Right kidney (tissue), 1 donor: Measurements from ENCODE around the gene MYORG.
A peak's percentile ranks its signal among the peaks of the same experiment; 100 is the strongest.

ENCODE experiments used
- DNase-seq: peaks from one replicate; pipeline ENCODE4 v3.0.0-alpha.2; 2016

Gene MYORG

DNA sequence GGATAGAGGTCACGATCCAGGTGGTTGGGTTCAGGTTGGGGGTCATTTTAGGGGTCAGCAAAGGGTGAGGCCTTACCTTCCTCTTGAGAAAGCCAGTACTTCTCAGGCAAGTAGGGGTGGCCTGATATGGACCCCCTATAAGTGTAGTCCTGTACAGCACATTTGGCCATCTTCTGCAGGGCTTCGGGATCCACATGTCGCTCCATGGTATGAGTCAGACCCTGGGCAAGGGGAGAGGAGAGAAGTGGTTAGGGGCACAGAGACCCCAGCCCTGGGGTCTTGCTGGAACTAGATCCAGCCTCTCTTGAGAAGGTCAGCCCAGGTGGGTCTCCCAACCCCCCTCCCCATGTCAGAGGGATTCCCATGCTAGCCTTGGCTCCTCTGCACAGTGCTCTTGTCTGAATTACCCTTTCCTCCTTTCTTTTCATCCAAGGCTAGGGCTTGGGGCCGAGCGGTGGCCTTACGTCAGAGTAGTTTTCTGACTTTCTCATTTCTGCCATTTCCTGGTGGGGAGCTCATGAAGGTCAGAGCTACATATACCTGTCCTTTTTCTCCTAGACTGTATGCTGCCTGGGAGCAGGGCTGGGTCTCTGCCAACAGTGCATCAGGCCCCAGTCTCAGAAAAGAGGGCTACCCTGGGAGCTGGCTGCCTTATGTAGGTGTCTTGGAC lies 9.0 kb upstream of the MYORG start:
- DNase-seq: no peak

DNA sequence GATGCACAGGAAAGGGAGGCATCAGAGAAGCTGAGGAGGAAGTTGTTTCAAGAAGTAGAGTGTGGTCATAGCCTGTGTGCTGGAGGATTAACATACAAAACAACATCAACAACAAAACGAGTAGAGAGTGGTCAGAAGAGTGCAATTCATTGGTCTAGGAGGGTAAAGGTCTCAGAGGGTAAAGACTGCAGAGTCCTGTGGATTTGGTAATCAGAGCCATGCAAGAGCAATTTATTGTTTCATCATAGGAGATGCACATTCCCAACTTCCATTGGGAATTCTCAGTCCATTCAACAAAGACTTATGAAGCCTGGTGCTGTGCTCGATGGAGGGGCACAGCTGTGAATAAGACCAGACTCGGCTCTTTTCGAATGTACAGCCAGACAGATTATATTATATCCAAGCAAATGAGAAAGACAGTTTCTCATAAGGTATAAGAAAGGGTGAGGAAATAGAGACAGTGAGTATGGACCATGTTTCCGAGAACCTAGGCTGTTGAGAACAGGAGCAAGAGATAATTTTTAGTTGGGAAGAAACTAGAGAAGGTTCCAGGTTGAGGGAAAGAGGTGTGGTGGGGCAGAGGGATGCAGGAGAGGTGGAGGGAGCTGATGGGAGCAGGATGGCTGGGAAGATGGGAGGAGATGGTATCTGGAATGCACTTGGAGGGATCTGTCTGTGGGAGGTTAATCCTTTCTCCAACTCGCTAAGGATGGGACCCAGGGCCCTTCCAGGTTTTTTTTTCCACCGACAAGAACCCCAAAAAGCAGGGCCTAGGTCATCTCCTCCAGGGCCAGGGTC lies 7.9 kb upstream of the MYORG start:
- no peak for DNase-seq

DNA sequence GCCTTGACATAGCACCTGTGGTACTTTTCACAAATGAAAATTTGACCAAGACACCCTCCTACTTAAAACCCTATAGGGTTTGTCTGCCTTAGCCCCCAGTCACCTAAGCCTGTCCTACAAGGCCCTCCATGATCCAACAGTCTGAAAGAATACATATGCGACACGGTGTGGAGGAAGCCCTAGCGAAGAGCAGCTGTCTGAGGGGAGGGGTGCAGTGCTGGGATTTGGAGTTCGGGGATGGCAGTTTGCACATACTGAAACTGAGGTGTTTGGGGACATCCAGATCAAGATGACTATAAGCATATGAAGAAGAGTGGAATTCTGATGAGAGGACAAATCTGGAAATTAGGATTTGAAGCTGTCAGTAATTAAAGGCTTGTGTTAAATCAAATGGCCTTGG lies 7.2 kb upstream of the MYORG start:
- no peak for DNase-seq

DNA sequence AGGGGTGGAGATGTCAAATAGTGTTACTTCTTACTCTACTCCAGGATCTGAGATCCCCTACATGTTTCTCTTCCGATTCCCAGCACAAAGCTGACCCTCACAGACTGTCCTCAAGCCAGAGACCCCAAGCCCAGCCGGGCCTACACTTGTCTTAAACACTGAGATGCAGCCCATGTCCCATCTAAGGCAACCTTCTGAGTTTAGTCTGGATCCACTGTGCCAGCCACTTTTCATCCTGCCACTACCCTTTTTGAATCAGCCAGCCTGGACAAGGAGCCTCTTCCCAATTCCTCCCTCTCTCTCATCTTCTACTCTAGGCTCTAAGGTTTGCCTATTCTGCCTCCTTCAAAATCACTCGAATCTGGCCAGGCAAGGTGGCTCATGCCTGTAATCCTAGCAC lies 6.2 kb upstream of the MYORG start:
- DNase-seq: no peak

DNA sequence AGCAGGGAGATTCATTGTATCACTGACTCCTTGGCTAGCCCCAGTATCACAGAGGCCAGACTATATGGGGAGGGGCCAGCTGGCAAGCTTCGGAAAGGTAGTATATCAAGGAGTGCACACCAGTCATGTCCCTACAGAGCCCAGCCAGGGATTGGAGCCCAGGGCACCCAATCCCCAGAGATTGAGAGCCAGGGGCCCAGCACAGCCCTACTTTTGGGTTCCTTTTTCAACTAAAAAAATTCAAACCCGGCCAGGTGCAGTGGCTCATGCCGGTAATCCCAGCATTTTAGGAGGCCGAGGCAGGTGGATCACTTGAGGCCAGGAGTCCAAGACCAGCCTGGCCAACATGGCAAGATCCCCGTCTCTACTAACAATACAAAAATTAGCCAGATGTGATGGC lies 5.4 kb upstream of the MYORG start:
- DNase-seq: no peak

DNA sequence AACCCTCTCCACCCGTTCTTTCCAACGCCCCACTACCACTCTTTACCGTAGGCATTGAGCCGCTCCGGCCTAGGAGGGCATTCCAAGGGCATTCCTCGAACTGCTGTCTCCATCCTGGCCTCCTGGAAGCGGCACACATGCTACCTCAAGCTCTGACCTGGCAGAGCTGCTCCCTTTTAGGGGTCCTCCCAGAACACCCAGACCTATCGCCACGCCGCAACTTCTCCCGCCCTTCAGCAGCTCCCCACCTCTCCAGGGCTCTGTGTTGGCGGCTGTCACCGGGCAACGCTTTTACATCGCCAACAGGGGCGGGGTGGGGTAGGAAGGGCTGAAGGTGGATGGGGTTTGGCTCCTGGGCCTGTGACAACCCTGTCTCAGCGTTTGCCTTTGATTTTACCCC lies 4.6 kb upstream of the MYORG start:
- no peak for DNase-seq

DNA sequence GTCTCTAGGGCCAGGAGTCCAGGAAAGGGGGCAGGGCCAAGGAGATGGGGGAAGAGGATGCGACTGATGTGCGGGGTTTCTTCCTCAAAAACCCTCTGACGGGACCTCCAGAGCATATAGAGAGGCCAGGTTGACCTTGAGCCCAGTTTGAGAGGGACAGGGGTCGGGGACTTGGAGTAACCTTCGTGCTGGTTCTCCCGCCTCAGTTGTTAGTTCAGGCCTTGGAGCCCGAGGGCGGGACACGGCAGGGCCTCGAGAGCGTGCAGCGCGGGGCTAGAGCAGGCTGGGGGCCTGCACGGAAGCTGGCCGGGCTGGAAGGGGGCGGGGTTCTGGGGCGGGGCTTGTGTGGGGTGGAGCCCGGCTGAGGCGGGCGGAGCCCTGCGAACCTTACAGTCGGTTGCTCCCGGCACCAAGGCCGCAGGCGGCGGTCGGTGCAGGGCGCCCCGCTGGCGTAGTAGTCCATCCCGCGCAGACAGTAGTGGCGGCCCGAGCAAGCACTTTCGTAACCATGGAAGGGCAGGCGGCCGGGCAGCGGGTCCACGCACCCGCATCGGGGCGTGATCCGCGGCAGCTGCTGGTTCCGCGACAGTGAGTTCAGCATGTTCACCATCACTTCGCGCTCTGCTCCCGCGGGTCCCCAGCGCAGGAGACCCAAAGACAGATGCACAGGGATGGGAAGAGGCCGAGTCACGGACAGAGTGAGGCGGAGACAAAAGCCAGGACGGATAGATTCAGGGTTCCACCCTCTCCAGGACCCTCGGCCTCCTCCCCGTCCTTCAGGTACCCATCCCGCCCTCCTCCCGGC lies 4.0 kb upstream of the MYORG start:
- DNase-seq: peak; percentile 78

DNA sequence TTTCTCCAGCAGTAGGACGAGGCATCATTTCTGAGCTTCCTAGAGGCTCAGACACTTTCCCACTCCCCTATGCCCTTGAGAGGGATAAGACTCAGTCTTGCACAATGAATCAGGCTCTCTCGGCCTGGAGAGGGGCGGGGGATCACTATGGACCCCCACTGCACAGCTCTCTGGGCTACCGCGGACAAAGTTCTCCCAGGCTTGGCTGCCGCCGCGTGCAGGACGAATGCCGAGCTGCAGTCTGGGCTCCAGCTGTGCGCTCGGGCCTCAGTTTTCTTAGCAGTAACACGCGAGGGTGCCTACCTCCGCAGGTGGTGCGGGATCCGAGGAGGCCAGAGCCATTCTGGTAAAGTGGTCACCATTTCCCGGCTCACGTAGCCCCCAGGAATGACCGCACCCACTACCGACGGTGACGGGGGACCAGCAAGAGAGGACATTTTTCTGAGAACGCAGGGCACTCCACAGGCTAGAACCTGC lies 3.4 kb upstream of the MYORG start:
- DNase-seq: peak; percentile 60

DNA sequence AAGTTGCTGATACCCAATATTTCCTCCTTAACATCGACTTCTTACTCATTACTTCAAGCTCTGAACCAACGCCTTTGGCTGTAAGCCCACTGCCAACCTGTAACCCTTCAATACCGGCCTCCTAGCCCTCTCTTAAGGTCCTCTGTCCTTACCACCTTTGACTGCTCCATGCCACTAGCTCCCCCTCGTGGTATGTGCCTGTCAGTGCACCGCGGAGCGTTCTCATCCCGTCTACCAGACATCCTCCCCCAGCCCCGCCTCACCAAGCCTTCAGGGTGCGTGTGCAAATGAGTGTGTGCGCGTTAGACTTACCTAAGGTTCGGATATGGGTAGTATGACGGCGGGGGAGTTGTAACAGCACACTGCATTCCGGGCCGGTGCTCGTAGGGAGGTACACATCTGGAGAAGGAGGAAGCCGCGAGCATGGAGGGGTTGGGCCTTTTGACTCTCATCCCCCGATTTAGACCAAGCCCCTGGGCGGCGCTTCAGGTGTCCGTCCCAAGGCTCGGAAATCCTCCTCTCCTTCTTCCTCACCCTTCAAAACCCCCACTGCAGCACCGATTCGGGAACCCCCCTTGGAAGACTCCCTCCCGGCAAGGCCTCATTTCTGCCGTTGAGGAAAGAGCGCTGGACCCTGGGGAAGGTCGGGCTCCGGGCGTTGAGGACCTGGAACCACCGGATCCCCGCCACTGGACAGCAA lies 2.8 kb upstream of the MYORG start:
- DNase-seq: peak; percentile 80

DNA sequence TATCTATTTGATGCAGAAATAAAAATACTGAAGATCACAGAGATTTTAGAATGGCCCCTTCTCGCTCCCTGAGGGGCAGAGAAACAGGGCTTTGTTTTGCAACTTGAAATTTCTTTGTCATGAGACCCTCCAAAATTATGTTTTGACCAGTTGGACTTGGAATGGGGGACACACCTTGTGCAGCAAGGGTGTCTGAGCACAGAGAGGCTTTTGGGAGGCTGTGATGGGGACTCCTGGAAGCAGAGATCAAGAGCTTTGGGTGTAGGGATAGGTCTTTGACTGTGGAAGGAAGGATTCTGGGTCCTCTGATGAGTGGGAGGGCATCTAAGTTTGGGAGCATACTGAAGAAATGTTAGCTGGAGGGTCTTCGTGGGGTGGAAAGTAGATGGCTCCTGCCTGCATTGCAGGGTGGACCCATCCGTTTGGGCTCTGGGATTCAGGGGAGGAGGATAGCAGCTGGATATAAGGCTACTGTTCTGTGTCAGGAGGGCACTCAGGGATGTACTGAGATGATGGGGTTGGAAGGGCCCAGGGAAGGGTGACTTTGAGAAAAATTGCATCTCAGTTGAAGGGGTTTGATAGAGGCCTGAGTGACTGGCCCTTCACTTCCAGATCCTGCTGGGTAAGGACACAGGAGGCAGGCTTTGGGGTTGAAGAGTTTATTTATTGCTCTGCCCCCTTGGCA lies 1.8 kb upstream of the MYORG start:
- DNase-seq: no peak

DNA sequence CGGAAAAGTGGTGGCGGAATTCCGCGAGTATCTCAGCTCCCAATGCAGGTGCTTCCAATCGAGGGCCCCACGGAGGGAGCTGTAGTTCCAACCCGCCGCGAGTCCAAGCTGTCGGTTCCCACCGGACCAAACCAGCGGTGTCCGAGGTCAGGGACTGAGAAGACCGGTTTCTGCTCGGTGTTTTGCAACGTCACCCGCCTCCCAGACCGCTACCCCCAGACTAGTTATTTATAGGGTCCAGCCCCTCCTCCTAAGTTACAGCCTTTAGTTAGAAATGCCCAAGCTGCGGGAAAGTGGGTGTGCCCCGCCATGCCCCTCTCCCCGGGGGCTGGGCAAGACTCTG lies 677 bp upstream of the MYORG start:
- DNase-seq: no peak

DNA sequence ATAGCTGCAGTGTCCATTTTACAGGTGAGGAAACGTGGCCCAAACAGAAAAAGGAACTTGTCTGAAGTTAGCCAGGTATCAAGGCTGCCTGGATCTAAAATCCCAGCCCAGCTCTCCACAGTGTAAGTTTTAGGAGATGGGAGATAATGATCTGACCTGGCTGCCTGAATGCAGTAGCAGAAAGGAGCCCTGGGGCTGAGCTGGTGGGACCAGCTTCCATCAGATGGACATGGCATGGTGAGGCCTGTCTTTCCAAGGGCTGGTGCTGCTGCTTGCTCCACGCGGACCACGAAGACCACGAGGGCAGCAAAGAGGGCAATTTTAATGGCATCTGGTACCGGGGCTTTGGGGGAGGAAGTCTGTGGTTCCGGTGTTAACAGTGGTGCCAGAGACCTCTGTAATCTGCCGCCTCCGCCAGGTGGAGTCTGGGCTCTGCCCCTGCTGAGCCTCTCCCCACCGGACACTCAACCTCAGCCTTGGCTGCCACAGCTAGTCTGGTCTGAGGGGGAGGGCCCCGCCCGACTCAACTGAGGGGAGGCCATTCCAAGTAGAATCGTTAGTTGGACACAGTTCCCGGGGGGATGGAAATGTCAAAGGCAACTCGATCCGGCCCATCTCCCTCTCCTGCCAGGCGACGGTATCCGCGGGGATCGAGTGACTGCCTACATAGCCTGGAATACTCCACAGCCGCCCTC lies 650 bp downstream of the MYORG start:
- DNase-seq: peak; percentile 31

DNA sequence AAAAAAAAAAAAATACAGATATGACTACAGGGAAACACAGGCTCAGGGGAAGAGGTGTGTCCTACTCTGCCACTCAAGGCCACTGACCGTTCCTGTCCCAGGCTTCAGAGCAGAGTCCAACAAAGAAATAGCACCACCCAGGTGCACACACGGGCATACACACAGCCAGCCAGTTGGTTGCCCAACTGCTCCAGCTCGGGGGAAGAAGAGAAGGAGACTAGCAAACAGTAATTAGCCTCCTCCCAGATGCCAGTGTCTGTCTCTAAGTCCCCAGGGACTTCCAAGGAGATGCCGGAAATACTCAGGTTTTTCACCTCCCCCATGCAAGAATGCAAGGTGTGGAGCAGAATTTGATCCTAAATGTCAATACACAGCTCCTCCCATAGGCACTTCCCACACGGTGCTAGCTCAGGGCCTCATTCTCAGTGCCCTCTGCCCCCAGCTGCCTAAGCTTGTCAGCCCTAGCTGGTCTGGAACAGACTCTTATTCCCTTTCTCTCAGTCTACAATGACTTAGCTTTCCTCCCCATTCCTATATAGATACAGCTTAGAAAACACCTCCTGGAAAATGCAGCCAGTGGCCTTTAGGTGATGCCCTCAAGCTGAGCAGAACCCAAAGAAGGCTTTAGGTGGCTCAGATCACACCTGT lies 1.7 kb downstream of the MYORG start:
- no peak for DNase-seq

DNA sequence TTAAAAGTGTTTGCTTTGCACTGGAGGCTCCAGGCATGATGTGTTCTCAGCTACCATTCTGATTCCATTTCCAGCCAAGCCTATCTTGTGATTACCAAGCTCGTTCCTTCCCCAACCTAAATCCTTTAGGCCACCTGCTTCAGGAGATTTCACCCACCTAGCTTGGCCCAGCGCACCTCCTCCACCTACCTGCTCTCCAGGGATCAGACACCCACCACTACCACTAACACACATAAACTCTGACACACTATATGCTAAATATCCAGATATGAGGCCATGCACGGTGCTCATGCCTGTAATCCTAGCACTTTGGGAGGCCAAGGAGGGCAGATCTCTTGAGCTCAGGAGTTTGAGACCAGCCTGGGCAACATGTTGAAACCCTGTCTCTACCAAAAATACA lies 2.4 kb downstream of the MYORG start:
- DNase-seq: no peak

DNA sequence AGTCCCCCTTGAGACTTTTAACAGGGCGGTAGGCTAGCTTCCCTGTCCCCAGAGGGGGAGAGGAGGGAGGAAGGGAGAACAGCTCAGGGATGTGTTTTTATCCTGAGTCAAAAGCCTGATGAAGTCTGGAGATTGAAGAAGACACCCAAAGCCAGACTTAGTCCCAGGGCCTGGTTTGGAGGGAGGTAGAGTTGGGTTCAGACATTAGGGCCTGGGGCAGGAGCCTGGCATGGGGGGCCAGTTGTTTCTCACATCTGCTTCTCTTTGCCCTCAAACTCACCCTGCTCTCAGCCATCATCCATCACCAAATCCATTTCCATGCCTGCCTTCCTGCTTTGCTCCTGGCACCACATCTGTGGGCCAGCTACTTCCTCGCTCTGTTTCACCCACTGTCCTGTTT lies 2.9 kb downstream of the MYORG start:
- no peak for DNase-seq

DNA sequence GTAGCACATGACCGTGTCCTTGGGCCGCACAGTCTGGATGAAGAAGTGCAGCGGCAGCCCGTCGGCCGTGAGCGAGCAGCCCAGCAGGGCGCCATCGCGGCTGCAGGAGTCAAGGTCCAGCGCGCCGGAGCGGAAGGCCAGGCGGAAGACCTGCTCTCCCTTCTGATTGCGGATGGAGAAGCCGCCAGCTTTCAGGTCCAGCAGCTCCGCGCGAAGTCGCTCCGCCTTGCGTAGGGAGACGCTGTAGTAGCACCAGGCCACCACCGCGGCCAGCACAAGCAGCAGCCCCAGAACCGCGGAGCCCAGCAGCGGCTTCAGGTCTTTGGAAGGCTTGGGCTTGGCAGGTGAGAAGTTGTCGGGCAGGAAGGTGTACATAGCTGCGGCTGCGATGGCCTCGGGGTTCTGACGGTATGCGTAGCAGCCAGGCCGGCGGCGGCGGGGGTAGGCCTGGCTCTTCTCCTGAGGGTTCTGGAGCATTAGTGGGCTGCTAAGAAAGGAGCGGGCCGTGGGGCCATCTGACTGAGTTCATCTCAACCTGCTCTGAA lies 4.2 kb downstream of the MYORG start:
- DNase-seq: peak; percentile 60

DNA sequence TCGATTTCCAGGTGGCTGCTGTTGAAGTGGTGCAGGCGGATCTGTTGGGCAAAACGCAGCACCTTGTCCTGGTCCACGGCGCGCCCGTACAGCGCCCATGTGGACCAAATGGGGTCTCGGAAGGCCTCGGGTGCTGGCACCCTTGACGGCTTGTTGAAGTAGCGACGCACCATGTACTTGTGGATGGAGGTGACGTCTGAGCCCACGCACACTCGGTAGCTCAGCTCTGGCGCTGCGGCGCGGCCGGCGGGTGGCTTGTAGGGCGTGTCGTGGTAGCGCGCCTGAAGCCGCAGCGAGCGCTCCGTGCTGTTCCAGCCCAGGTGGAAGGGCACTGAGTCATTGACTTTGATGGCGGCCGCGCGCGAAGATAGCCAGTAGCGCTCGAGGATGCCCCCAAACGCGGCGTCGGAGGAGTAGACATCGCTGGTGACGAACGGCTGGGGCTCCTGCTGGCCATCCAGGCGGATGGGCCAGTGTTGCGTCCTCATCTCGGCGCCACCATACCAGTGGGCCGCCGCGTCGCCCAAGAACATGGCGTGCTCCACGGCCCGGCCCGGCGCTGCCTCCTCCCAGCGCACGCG lies 4.7 kb downstream of the MYORG start:
- no peak for DNase-seq

DNA sequence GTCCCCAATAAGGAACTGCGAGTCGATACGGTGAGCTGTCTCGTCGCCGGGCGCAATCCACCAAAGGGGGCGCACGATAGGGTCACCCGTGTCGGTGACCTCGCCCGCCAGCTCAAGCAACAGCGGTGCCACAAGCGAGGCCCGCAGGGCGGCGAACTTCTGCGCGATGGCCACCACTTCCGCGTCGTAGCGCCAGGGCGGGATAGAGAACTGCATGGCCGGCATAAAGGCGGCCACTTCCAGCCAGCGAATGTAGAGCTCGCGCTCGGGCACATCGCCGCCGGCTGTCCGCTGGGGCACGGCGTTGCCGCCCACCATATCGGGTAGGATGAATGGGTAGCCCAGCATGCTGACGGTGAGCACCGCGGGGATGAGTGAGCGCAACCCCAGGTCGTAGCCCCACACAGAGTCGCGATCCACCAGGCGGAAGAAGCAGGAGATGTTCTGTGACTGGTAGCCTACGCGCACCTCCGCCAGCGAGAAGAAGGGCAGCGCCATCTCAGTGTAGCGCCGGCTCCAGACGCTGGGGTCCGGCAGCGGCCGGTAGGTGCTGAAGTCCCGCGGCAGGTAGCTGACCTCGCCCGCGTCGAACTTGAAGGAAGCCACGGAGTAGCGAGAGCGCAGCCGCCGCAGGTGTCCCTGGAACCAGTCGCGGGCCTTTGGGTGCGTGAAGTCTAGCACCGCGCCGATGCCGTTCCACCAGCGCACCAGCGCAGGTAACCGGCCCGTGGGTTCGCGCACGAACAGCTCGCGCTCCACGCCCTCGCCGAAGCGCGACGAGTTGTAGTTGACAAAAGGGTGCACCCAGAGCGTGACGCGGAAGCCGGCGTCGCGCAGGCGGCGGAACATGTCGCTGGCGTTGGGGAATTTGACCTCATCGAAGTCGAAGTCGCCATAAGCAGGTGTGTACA lies 5.5 kb downstream of the MYORG start:
- peak; percentile 61 for DNase-seq

DNA sequence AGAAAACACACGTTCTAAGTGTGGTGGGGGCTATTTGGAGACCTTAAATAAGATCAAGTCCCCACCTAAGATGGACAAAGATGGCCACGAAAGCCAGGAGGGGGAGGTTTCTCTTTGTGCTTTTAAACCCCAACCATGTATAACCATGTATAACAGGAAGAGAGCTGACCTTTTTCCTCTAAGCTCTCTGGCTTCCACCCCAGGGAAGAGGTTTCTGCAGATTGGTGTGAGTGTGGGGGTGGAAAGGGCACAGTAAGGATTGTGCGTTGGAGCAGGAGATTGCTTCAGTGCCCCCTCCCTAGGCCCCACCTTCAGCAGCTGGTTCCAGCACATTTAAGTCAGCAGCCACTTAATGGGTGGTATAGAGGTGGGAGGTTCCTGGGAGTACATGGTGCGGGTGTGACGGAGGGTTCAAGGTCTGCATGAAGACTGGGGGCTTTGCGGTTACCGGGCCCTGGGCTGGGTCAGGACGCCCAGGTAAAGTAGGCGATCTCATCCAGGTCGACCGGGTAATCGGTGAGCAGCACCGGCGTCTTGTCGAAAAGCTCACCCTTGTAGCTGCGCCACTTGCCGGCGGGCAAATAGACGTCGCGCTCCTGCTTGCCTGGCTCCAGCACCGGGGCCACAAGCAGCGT lies 6.2 kb downstream of the MYORG start:
- no peak for DNase-seq
